ENCODE data around the gene SH3D21. TPM values are rescaled to one million over a fixed set of nuclear protein-coding genes. Genes with fewer than 3 reads are reported as not detected.

The SH3D21 gene
- total and polyA plus RNA-seq, 7 donors = 0.16 to 7.4 (median 1.8) TPM

DNA sequence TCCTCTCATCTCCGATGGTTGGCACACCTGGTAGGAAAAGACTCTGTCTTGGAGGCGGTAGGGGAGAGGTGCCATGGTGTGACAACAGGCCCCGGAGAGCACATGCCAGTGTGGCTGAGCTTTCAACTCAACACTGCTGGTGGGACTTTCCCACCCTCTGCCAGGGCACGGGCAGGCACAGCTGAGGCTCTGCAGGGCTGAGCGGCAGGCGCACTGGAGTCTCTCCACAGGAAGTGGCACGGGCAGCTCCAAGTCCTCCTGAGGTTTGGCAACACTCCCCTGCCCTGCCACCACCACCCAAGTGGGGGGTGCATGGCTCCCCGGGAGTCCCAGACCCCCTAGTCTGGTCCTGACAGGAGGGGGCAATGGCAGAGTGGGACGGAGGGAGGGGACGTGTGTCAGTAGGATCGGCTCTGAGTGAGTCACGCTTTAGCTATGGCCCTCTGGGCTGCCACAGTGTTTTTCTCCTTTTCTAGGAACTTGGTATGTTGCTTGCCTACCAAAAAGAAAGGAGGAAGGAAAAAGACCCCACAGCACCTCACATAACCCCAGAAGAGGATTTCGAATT lies 44.6 kb downstream of the SH3D21 start:
- no peak for TF ChIP-seq EP300 (IDR thresholded peaks at IDR 0.05)
- TF ChIP-seq, protein P1, sequence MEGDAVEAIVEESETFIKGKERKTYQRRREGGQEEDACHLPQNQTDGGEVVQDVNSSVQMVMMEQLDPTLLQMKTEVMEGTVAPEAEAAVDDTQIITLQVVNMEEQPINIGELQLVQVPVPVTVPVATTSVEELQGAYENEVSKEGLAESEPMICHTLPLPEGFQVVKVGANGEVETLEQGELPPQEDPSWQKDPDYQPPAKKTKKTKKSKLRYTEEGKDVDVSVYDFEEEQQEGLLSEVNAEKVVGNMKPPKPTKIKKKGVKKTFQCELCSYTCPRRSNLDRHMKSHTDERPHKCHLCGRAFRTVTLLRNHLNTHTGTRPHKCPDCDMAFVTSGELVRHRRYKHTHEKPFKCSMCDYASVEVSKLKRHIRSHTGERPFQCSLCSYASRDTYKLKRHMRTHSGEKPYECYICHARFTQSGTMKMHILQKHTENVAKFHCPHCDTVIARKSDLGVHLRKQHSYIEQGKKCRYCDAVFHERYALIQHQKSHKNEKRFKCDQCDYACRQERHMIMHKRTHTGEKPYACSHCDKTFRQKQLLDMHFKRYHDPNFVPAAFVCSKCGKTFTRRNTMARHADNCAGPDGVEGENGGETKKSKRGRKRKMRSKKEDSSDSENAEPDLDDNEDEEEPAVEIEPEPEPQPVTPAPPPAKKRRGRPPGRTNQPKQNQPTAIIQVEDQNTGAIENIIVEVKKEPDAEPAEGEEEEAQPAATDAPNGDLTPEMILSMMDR (IDR thresholded peaks at IDR 0.05) = no peak
- no peak for TF ChIP-seq POLR2AphosphoS5 (IDR thresholded peaks at IDR 0.05)
- TF ChIP-seq POLR2A (IDR thresholded peaks at IDR 0.05) = no peak
- Histone ChIP-seq H3K4me3 (no peak overlapping the region), H3K36me3 (peaks cover 33 to 62% (median 51%) of the 10 kb centered on the region in 4 donors), H3K27ac (peak overlapping the region; percentile 77 to 88 (median 81)), H3K9me3 (no peaks in the 10 kb centered on the region), H3K4me1 (peaks cover 0 to 47% (median 39%) of the 10 kb centered on the region in 4 donors), H3K27me3 (no peaks in the 10 kb centered on the region)
- intact Hi-C loops (cut with DNase I) = loop anchor here (2.0 kb wide), 1 partner anchor 18 kb away; no protein-coding TSS in a partner anchor
- DNase-seq = peak; percentile 77
- WGBS, 2 donors = 42 to 78% methylated on average over 13 of the region's 13 CpGs

DNA sequence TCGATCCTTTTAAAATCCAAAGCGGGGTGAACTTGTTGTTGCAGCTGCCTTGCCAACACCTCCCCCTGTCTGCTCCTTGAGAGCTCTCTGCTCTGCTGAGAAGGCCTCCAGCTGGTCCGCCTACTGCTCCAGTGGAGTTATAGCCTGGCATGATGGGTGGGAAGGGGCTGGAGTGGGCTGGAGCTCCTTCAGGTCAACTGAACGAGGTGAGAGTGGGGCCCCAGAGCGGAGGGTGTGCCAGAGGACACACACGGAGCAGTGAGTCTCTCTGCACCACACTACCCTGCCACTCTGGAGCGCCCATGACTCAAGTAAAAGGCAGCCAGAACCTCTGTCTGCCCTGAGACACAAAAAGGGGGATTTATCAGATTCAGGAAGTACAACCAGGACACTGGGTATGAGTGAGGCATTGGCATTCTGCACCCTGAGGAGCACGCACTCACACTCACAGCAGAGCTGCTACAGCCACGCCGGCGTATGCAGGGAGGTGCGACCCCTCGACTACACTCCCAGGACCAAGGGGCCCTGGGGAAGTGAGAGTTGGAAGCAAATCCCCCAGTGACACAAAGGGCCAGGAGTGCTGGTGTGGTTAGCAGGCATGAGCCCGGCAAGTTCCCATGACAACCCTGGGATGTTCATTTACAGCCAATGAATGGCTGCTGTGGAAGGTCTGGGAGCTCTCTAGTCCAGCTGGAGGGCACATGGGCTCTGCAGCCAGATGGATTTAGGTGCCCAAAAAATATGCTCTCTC lies 45.2 kb downstream of the SH3D21 start:
- WGBS, 2 donors = 74 to 83% methylated on average over 14 of the region's 14 CpGs
- DNase-seq = no peak

DNA sequence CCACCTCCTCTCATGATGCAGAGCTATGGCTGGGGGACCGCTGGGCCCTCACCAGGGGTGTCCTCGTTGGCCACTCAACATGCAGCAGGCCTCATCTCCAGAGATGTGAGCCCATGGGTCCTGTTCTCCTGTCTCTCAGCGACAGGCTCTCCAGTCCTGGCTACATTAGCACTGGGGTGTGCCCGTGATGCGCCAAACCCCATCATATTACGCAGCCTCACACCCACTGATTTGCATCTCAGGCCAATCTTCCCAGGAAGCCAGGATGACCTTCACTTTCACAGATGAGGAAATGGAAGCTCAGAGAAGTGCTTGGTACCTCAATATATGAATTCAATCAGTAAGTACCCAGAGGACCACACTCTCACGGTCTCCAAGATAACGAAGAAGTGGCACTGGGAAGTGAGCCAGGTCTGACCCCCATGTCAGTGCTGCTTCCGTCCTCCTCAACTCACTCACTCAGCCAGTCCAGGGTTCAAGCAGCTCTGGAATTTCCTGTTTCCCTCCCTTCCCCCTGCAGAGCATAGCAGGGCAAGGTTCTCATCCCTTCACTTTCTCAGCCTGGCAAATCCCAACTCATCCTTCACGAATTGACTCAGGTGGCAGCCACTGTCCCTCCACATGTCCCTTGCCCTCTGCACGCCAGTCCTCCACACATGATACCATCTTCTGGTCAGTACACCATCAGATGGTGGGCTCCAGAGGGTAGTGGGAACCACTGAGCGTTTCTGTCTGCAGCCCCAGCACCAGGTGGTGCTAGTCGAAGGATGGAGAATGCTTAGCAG lies 46.1 kb downstream of the SH3D21 start:
- TF ChIP-seq EP300 (IDR thresholded peaks at IDR 0.05) = no peak
- TF ChIP-seq, protein P1 (IDR thresholded peaks at IDR 0.05) = no peak
- no peak for TF ChIP-seq POLR2AphosphoS5 (IDR thresholded peaks at IDR 0.05)
- no peaks in the 10 kb centered on the region for H3K9me3 ChIP-seq
- peaks cover 0 to 47% (median 39%) of the 10 kb centered on the region in 4 donors for H3K4me1 ChIP-seq
- no peaks in the 10 kb centered on the region for H3K27me3 ChIP-seq
- DNase-seq = no peak
- peaks cover 21 to 58% (median 48%) of the 10 kb centered on the region in 4 donors for H3K36me3 ChIP-seq
- H3K27ac ChIP-seq = peak overlapping the region; percentile 77 to 88 (median 81)
- 88 to 89% methylated on average over 13 of the region's 13 CpGs for WGBS, 2 donors
- no peak overlapping the region for H3K4me3 ChIP-seq
- intact Hi-C loops (cut with DNase I) = no loop called here

More for the DNA sequence above, 45.2 kb downstream of the SH3D21 start:
- intact Hi-C loops (cut with DNase I) = loop anchor here (2.0 kb wide), 1 partner anchor 17 kb away; no protein-coding TSS in a partner anchor
- Histone ChIP-seq H3K4me1 (peaks cover 0 to 47% (median 39%) of the 10 kb centered on the region in 4 donors), H3K9me3 (no peaks in the 10 kb centered on the region), H3K27me3 (no peaks in the 10 kb centered on the region), H3K27ac (peak overlapping the region; percentile 77 to 88 (median 81)), H3K36me3 (peaks cover 30 to 63% (median 50%) of the 10 kb centered on the region in 4 donors), H3K4me3 (no peak overlapping the region)
- no peak for TF ChIP-seq POLR2A (IDR thresholded peaks at IDR 0.05)
- TF ChIP-seq, protein P1 (IDR thresholded peaks at IDR 0.05) = peak in 2 of 4 experiments; percentile 15

DNA sequence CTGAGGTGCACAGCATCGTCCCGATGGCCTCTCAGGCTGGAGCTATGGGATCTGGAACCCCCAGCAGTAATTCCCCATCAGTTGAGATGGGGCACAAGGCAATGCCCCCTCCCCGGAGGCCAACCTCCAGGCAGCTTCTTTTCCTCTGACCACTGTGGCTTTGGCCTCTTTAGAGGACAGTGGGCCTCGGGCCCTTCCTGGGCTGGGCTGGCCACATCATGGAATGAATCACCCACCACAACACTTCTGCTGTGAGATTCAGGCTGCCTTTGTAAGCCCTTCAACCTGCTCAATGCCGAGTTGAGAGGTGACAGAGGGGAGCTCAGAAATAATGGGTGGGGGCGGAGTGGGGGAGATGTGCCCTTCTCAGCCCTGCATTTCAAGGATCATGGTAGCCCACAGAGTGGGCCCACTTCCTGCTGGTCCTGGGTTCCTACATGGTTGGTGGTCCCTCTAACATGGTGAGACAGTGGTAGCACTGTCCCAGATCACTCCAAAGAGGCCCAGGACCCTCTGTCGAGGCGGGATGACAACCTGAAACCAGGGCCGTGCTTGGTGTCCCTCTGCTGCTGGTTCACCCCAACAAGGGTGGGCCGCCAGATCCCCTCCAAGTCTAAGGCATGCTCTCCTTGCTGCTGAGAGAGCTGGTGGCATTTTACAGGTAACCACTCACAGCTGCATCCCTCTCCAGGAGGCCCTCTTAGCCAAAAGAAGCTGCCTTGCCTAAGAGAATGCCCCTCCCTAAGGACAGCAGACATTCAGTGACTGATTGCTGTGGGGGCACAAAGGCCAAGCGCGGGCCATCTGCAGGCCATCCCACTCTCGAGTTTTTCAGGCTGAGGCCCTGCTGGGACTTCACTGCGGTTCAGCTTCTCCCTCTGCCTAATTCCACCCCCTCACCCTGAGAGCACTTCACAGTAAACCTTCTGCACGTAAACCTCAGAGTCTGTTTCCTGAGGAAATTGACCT lies 47.0 kb downstream of the SH3D21 start:
- Histone ChIP-seq H3K27ac (peak overlapping the region in 2 of 4 donors; percentile 80 to 88), H3K9me3 (no peaks in the 10 kb centered on the region), H3K36me3 (peaks cover 17 to 59% (median 49%) of the 10 kb centered on the region in 4 donors), H3K4me3 (no peak overlapping the region), H3K27me3 (no peaks in the 10 kb centered on the region), H3K4me1 (peaks cover 0 to 47% (median 39%) of the 10 kb centered on the region in 4 donors)
- 86 to 90% methylated on average over 15 of the region's 15 CpGs for WGBS, 2 donors
- intact Hi-C loops (cut with DNase I) = no loop called here
- no peak for DNase-seq
- TF ChIP-seq, protein P1 (IDR thresholded peaks at IDR 0.05) = no peak
- TF ChIP-seq EP300 (IDR thresholded peaks at IDR 0.05) = no peak
- TF ChIP-seq POLR2A (IDR thresholded peaks at IDR 0.05) = no peak
- no peak for TF ChIP-seq POLR2AphosphoS5 (IDR thresholded peaks at IDR 0.05)

All from sigmoid colon (tissue), 7 donors.